Peyer's patch (tissue), 4 donors: Measurements from ENCODE around the gene NRXN3.

Experiments
- POLR2A ChIP-seq, 2 donors: fragments of 450-650 bp; IDR thresholded peaks; one replicate each; pipeline ENCODE4 v1.5.1; 2017; ENCODE audit warnings: antibody characterized with exemption in 2 of 2, mild to moderate bottlenecking in 2 of 2, moderate library complexity in 2 of 2
- TF ChIP-seq, protein P1 (sequence below), 6 experiments: fragments of 450-650 bp in 4 of 6; fragments of 200-600 bp in 2 of 6; sonication (generic) in 1 of 6; IDR thresholded peaks; one replicate each; pipeline ENCODE4 v1.5.1; 2017 to 2019; ENCODE audit warnings: antibody characterized with exemption in 6 of 6, mild to moderate bottlenecking in 3 of 6, moderate library complexity in 1 of 6

DNA sequence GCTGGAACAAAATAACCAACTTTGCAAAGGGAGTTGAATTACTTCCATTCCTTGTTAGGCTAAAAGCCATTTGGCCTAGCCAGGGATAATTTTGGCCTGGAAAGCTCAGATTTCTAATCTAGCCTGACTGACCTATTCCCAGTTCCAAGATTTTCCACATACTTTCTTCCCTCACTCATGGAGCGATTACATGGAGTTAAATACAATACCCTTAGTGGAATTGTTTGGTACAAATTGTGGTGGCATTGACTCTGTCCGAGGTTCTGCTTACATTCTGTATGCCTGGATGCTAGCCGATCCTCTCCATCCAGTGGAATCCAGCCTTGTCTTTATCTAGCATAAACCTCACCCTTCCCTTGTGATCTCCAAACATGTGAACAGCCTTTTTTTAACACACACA lies 1076.0 kb downstream of the NRXN3 start:
- TF ChIP-seq, protein P1, sequence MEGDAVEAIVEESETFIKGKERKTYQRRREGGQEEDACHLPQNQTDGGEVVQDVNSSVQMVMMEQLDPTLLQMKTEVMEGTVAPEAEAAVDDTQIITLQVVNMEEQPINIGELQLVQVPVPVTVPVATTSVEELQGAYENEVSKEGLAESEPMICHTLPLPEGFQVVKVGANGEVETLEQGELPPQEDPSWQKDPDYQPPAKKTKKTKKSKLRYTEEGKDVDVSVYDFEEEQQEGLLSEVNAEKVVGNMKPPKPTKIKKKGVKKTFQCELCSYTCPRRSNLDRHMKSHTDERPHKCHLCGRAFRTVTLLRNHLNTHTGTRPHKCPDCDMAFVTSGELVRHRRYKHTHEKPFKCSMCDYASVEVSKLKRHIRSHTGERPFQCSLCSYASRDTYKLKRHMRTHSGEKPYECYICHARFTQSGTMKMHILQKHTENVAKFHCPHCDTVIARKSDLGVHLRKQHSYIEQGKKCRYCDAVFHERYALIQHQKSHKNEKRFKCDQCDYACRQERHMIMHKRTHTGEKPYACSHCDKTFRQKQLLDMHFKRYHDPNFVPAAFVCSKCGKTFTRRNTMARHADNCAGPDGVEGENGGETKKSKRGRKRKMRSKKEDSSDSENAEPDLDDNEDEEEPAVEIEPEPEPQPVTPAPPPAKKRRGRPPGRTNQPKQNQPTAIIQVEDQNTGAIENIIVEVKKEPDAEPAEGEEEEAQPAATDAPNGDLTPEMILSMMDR (IDR thresholded peaks at IDR 0.05) = no peak
- TF ChIP-seq POLR2A (IDR thresholded peaks at IDR 0.05) = no peak
